Smooth muscle cell of the brain vasculature (primary cell): Measurements from ENCODE around the gene ERGIC1.

Experiments used
- DNase-seq: peaks from one replicate; pipeline ENCODE4 v3.0.0-alpha.2; 2012; ENCODE audit warnings: low read depth, low spot score

ERGIC1 gene

GRCh38 chr5:172901788-172902496 lies 67.9 kb downstream of the ERGIC1 start:
- no peak for DNase-seq

DNA sequence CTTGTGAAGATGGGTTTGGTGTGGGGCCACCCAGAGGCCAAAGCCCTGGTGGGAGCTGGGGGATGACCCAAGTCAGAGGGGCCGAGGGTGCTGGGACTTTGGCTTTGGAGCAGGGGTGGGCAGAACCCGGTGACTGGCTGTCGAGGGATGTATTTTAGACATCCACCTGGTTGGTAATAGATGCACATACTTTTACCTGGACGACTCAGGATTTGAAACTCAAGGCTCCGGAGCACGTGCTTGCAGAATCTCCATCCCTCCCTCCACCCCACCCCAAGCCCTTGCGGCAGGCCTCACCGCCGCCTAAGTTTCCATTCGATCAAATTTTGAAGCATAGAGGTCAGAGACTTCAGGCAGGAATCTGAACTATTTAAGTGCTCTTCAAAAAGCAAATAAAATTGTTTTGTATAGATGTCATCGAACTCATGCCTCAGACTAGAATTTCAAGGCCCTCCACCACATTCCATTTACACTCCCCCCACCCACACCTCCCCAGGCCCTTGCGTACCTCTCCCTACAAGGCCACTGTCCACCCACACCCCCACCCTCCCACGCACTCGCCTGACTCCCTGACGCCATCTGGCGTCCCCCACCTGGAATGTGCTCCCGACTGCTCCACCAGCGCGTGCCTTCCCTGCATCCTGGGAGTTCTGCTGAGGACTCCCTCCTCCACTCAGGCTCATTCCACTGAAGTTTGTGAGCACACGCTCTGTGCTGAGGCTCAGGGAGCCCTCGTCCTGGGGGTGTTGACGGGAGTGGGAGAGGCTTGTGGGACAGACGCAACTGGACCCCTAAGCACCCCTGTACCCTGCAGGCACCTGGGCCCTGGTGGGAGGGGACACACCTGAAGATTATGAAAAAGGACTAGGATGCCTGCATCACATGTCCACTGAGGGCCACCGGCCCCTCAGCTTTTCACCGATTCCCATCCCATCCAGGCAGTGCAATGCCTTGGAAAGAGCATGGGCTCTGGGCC lies 68.7 kb downstream of the ERGIC1 start:
- DNase-seq: no peak

DNA sequence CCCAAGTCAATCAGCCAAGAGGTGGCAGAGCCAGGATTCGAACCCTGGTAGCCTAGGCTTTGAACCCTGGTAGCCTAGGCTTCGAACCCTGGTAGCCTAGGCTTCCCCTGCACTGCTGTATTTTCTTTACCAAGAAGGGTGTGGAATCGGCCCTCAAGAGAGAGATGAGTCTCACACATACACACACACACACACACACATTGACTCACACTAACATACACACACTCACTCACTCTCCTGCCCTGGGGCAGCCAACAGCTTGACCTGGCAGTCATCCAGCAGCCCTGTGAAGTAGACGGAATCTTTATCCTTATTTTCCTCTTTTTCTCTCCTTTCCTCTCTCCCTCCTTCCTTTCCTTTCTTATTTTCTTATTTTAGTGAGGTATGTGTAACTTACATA lies 69.7 kb downstream of the ERGIC1 start:
- peak; percentile 78 for DNase-seq

DNA sequence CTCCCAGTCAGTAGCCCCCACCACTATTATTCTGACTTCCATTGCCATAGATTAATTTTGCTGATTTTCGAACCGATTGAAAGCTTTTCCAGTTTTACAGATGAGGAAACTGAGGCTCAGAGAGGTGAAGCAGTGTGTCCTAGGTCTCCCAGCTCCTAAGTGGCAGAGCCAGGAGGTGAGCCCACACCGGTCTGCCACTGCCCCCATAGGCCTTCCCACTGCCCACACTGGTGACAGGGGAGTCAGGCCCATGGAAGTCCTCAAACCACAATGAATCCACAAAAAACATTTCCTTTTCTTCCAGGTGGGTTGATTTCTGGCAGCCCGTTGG lies 70.2 kb downstream of the ERGIC1 start:
- DNase-seq: no peak

DNA sequence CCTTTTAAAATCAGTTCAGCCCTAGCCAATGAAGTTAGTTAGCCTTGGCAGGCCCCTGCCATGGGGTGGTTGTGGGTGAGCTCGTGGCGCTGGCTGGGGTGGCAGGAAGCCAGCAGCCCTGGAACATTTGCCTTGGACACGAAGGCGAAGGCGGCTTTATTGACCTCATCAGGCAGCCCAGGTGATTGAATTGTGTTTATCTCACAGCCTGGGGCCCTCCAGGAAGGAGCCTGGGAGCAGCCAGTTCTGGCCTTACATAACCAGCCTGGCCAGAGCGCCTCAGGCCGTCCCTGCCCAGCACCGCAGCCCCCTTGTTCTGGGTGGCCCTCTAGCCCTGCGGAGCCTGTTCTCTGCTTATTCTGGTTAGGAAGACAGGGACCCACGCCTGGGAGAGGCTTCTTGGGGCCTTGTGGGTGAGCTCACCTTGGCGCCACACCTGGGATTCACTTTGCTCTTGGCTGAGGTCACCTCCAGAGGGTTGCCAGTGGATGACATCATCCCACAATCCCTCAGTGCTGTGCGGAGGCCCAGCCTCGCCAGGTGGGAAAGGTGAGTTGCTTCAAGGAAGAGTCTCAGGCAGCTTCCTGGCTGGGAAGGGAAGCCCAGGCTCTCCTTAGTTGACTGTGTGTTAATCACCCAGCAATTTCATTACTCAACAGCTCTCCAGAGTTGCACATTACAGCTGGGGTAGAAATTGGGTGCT lies 70.7 kb downstream of the ERGIC1 start:
- no peak for DNase-seq

- no peak for DNase-seq
Observed at GRCh38 chr5:172905346-172906140, 71.5 kb downstream of the ERGIC1 start.

DNA sequence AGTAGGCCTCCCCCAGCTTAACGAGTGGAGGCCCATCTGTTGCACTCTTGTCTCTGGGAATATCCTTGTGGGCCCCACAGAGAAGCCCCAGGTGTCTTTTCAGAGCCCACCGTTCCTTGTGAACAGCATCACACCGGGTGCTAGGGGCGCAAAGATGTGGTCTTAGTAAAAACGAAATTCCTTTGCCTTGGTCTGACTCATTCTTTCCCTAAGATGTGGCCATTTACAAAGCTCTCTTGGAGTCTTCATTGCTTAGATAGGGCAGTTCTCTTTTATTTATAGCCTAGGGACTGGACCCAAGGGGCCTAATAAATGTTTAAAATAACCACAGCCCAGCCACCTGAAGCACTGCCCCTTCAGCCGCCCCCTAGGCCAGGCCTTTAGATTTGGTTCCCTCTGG lies 72.4 kb downstream of the ERGIC1 start:
- DNase-seq: no peak

GRCh38 chr5:172906888-172907287 lies 72.8 kb downstream of the ERGIC1 start:
- no peak for DNase-seq

GRCh38 chr5:172907657-172908056 lies 73.6 kb downstream of the ERGIC1 start:
- DNase-seq: no peak

DNA sequence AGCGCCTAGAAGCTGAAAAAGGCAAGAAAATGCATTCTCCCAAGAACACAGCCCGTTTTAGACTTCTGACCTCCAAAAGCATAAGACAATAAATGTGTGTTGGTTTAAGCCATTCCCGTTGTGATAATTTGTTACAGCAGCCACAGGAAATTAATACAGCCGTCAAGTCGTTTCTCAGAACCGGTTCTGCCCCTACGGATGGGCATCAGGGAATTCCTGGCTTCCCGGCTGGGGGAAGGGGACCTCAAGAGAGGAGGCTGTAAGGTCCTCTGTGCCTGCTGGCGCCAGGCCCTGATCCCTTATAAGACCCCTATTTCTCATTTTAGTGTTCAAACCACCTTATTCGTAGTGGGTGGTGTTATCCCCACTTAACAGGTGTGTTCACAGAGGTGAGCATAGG lies 74.6 kb downstream of the ERGIC1 start:
- no peak for DNase-seq

- DNase-seq: no peak
Observed at GRCh38 chr5:172909931-172910502, 76.0 kb downstream of the ERGIC1 start.

GRCh38 chr5:172910828-172911627 lies 77.0 kb downstream of the ERGIC1 start:
- DNase-seq: no peak

DNA sequence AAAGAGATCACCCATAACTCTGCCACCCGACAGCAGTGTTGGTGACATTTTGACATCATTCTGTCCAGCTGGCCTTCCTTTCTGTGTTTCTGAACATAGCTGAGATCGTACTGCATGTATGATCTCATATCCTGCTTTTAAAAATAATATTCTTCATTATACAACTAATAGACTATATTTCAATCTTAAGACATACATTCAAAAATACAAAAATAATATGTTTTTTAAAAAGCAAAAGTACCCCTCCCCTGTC lies 77.5 kb downstream of the ERGIC1 start:
- DNase-seq: no peak

- DNase-seq: no peak
Observed at GRCh38 chr5:172911976-172912375, 77.9 kb downstream of the ERGIC1 start.

DNA sequence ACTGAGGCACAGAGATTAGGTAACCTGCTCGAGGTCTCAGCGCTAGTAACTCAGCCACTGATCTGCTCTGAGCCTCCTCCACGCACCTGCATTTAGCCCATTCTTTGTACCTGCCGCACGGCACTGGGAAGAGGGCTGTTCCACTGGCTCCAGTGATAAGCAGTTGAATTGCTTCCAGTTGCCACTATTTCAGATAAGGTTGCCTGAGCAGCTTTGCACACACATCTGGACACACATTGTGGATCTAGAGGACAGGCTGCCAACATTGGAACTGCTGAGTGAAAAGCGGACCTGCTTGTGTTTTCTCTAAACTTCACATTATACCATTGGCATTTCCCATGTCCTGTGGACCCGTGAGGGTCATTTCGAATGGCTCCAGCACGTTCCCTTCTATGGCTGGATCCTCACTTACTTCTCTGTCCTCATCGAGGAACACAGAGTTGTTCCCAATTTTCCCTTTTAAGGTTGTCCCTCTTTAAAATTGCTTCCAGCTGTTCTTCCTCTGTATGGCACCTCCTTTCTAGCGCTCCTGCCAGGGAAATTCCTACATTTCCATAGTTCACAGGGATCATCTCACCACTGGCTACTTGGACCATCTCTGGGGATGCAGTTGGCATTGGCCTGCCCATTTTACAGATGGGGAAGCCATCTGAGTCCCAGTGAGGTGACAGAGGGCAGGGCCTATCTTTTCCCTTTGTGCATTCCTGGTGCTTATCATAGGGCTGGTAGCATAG lies 79.2 kb downstream of the ERGIC1 start:
- DNase-seq: no peak

GRCh38 chr5:172915514-172915913 lies 81.5 kb downstream of the ERGIC1 start:
- DNase-seq: no peak

- no peak for DNase-seq
Observed at GRCh38 chr5:172918421-172919371, 84.6 kb downstream of the ERGIC1 start.

- no peak for DNase-seq
Observed at GRCh38 chr5:172919525-172920446, 85.7 kb downstream of the ERGIC1 start.
